ENCODE measurements around the gene CYS1. TPM values are rescaled to one million over a fixed set of nuclear protein-coding genes. Genes with fewer than 3 reads are reported as not detected.

Gene CYS1
- total RNA-seq, 2 donors from 2014 or later, result not detected

DNA sequence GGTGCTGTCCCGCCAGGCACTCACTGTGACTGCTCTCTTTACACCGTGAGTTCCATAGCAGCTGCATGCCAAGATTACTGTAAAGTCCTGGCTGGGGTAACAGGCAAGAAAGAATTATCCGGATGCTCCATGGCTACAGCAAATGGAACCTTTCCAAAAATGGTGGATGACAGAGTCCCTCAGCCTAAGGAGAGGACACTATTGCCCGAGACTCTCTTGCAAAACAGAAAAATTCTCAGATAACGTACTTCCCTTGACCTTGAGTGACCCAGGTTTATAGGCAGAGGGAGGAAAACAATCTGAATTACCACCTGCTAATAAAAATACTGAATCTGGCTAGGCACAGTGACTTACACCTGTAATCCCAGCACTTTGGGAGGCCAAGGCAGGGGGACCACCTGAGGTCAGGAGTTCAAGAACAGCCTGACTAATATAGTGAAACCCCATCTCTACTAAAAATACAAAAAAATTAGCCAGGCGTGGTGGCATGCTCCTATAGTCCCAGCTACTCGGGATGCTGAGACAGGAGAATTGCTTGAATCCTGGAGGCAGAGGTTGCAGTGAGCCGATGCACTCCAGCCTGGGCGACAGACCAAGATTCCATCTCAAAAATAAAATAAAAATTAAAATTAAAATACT is 4.5 kb downstream of the CYS1 start:
- Mint-ChIP-seq H3K4me3 (no peak overlapping the region), H3K27ac (no peak overlapping the region), H3K27me3 (peaks cover 64% of the 10 kb centered on the region), H3K4me1 (peaks cover 25% of the 10 kb centered on the region), H3K36me3 (ENCODE audit: low read depth) (peaks cover 5% of the 10 kb centered on the region)
- H3K9me3 ChIP-seq (ENCODE audit: control insufficient read depth, low read length, poor library complexity, severe bottlenecking), result no peaks in the 10 kb centered on the region
- ATAC-seq (no peak), DNase-seq (no peak)

DNA sequence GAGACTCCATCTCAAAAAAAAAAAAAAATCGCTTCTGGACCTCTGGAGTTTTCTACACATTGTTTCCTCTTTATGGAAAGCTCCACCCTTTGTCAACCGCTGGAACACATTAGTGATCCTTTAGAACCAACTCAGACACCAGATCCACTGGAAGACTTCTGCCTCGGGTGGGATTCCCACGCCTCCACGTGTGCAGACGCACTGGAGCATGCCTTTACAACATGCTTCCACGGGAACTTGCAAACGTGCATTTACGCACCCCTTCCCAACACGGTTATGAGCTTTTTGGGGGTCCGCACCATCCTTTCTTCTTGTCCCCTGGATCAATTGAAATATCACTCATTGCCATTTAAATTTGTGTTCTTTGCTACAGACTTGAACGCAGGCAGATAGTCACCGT is 5.1 kb downstream of the CYS1 start:
- Mint-ChIP-seq H3K4me3 (no peak overlapping the region), H3K36me3 (ENCODE audit: low read depth) (peaks cover 5% of the 10 kb centered on the region), H3K27ac (no peak overlapping the region), H3K4me1 (peaks cover 25% of the 10 kb centered on the region), H3K27me3 (peaks cover 64% of the 10 kb centered on the region)
- ATAC-seq (no peak), DNase-seq (no peak)
- no peaks in the 10 kb centered on the region for H3K9me3 ChIP-seq (ENCODE audit: control insufficient read depth, low read length, poor library complexity, severe bottlenecking)

DNA sequence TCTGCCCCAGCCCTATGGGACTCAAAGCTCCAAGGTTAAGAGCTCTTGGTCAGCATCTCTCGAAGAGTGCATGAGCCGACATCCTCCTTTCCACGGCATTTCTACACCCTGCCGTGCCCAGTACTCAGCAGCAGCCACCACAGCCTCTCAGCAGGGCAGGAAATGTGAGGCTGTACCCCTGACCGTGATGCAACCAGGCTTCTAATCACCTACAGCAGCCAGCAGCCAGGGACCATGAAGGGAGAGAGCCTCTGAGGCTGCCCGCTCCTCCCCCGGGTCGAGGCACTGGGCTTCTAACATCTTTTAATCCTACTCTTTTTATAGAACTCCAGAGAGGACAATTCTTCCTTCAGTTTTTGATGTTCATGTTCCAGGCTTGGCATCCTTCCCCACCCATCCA is 6.5 kb downstream of the CYS1 start:
- ATAC-seq, result no peak
- no peak overlapping the region for H3K27ac Mint-ChIP-seq
- no peak for DNase-seq
- peaks cover 5% of the 10 kb centered on the region for H3K36me3 Mint-ChIP-seq (ENCODE audit: low read depth)
- peaks cover 20% of the 10 kb centered on the region for H3K4me1 Mint-ChIP-seq
- no peaks in the 10 kb centered on the region for H3K9me3 ChIP-seq (ENCODE audit: control insufficient read depth, low read length, poor library complexity, severe bottlenecking)
- H3K4me3 Mint-ChIP-seq, result no peak overlapping the region
- peaks cover 57% of the 10 kb centered on the region for H3K27me3 Mint-ChIP-seq

- ATAC-seq (peak; percentile 94), DNase-seq (peak; percentile 49 to 71 (median 58))
- H3K4me3 Mint-ChIP-seq, result no peak overlapping the region
- H3K9me3 ChIP-seq (ENCODE audit: control insufficient read depth, low read length, poor library complexity, severe bottlenecking), result no peaks in the 10 kb centered on the region
- peaks cover 17% of the 10 kb centered on the region for H3K4me1 Mint-ChIP-seq
- H3K27ac Mint-ChIP-seq, result no peak overlapping the region
- H3K36me3 Mint-ChIP-seq (ENCODE audit: low read depth), result peaks cover 5% of the 10 kb centered on the region
- H3K27me3 Mint-ChIP-seq, result peaks cover 49% of the 10 kb centered on the region
Measured at GRCh38 chr2:10072656-10073480, 7.3 kb downstream of the CYS1 start.

DNA sequence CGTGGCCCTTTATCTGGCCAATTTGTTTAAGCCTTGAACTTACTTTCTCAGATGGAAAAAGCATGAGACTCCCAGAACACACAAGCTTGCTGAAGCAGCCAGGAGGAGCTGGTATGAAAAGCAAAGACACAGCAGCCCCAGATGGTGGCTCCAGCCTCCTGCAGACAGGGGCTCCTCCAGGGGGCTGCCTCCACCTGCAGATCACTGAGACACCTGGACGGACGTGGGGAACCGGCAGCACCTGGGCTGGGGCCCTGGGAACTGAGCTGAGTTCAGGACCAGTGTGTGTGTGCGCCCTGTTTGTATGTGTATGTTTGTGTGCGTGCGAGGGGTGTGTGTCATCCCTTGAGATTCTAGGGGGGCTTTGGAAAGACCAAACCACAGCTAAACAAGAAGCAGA is 8.6 kb downstream of the CYS1 start:
- DNase-seq (no peak), ATAC-seq (no peak)
- peaks cover 4% of the 10 kb centered on the region for H3K36me3 Mint-ChIP-seq (ENCODE audit: low read depth)

GRCh38 chr2:10071176-10071575 is 9.0 kb downstream of the CYS1 start:
- ATAC-seq (no peak), DNase-seq (no peak)
- Mint-ChIP-seq H3K36me3 (ENCODE audit: low read depth) (peaks cover under 1% of the 10 kb centered on the region), H3K4me1 (peaks cover 8% of the 10 kb centered on the region), H3K27me3 (peaks cover 32% of the 10 kb centered on the region), H3K27ac (no peak overlapping the region), H3K4me3 (no peak overlapping the region)
- H3K9me3 ChIP-seq (ENCODE audit: control insufficient read depth, low read length, poor library complexity, severe bottlenecking), result no peaks in the 10 kb centered on the region

More for the DNA sequence above, 8.6 kb downstream of the CYS1 start:
- no peaks in the 10 kb centered on the region for H3K9me3 ChIP-seq (ENCODE audit: control insufficient read depth, low read length, poor library complexity, severe bottlenecking)
- Mint-ChIP-seq H3K4me1 (peaks cover 12% of the 10 kb centered on the region), H3K27ac (no peak overlapping the region), H3K27me3 (peaks cover 36% of the 10 kb centered on the region), H3K4me3 (no peak overlapping the region)

GRCh38 chr2:10067881-10068280 is 12.3 kb downstream of the CYS1 start:
- ATAC-seq (no peak), DNase-seq (no peak)
- peaks cover 7% of the 10 kb centered on the region for H3K27me3 Mint-ChIP-seq
- no peak overlapping the region for H3K27ac Mint-ChIP-seq
- no peaks in the 10 kb centered on the region for H3K9me3 ChIP-seq (ENCODE audit: control insufficient read depth, low read length, poor library complexity, severe bottlenecking)
- no peak overlapping the region for H3K4me3 Mint-ChIP-seq
- peaks cover 10% of the 10 kb centered on the region for H3K4me1 Mint-ChIP-seq
- no peaks in the 10 kb centered on the region for H3K36me3 Mint-ChIP-seq (ENCODE audit: low read depth)

- Mint-ChIP-seq H3K27me3 (peaks cover 1% of the 10 kb centered on the region), H3K4me1 (peaks cover 4% of the 10 kb centered on the region), H3K27ac (no peak overlapping the region), H3K36me3 (ENCODE audit: low read depth) (no peaks in the 10 kb centered on the region), H3K4me3 (no peak overlapping the region)
- no peak for DNase-seq
- ATAC-seq, result no peak
- no peaks in the 10 kb centered on the region for H3K9me3 ChIP-seq (ENCODE audit: control insufficient read depth, low read length, poor library complexity, severe bottlenecking)
Measured at GRCh38 chr2:10067330-10067729, 12.9 kb downstream of the CYS1 start.

GRCh38 chr2:10065773-10066055 is 14.5 kb downstream of the CYS1 start:
- ATAC-seq (no peak), DNase-seq (no peak)
- peaks cover 6% of the 10 kb centered on the region for H3K4me1 Mint-ChIP-seq
- H3K9me3 ChIP-seq (ENCODE audit: control insufficient read depth, low read length, poor library complexity, severe bottlenecking), result no peaks in the 10 kb centered on the region
- no peaks in the 10 kb centered on the region for H3K36me3 Mint-ChIP-seq (ENCODE audit: low read depth)
- no peak overlapping the region for H3K27ac Mint-ChIP-seq
- no peaks in the 10 kb centered on the region for H3K27me3 Mint-ChIP-seq
- H3K4me3 Mint-ChIP-seq, result no peak overlapping the region

- no peaks in the 10 kb centered on the region for H3K9me3 ChIP-seq (ENCODE audit: control insufficient read depth, low read length, poor library complexity, severe bottlenecking)
- Mint-ChIP-seq H3K4me3 (no peak overlapping the region), H3K4me1 (peaks cover 6% of the 10 kb centered on the region), H3K36me3 (ENCODE audit: low read depth) (no peaks in the 10 kb centered on the region), H3K27ac (no peak overlapping the region), H3K27me3 (no peaks in the 10 kb centered on the region)
- ATAC-seq, result no peak
- no peak for DNase-seq
Measured at GRCh38 chr2:10064932-10065772, 15.1 kb downstream of the CYS1 start.

DNA sequence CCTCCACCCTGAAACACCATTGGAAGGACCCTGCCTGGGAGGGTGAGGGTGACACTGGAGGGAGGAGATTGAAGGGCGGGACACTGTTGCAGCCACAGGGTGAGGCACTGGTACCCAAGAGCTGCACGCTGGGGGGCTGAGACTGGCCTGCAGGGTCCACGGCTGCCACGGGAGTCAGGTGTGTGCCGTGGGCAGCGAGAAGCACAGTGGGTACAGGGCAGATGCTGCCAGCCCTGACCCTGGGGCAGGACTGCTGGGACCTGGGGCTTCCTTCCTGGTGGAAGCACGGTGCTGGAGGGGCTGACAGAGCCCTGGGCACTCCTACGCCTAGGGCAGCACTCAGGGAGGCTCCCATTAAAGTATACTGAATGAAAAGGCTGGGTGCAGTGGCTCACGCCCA is 16.6 kb downstream of the CYS1 start:
- Mint-ChIP-seq H3K36me3 (ENCODE audit: low read depth) (no peaks in the 10 kb centered on the region), H3K4me1 (peaks cover 6% of the 10 kb centered on the region), H3K27me3 (no peaks in the 10 kb centered on the region), H3K27ac (no peak overlapping the region), H3K4me3 (no peak overlapping the region)
- H3K9me3 ChIP-seq (ENCODE audit: control insufficient read depth, low read length, poor library complexity, severe bottlenecking), result no peaks in the 10 kb centered on the region
- no peak for ATAC-seq
- DNase-seq, result no peak

DNA sequence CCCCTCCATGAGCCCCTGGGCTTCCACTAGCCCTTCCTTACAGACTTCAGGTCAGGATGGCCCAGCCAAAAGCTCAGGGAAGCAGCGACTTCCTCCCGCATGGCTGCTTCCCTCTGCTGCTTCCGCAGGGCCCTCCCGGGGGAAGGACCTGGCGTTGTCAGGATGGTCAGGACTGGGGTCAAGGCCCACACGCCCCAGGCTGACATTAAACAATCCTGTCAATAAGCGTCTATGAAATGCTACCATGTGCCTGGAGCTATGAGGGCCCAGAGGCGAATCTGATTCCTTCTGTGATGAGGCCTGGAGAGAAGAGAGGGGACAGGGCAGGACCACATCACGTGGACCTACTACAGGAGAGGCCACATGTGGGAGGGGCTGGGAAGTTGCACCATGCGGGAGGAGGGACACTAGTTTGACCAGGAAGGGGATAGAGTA is 17.3 kb downstream of the CYS1 start:
- Mint-ChIP-seq H3K27me3 (no peaks in the 10 kb centered on the region), H3K4me3 (no peak overlapping the region), H3K36me3 (ENCODE audit: low read depth) (no peaks in the 10 kb centered on the region), H3K27ac (no peak overlapping the region), H3K4me1 (peaks cover 6% of the 10 kb centered on the region)
- DNase-seq, result no peak
- no peak for ATAC-seq
- no peaks in the 10 kb centered on the region for H3K9me3 ChIP-seq (ENCODE audit: control insufficient read depth, low read length, poor library complexity, severe bottlenecking)

- H3K27me3 Mint-ChIP-seq, result no peaks in the 10 kb centered on the region
- no peak overlapping the region for H3K4me3 Mint-ChIP-seq
- H3K27ac Mint-ChIP-seq, result no peak overlapping the region
- ATAC-seq (no peak), DNase-seq (no peak)
- peaks cover 8% of the 10 kb centered on the region for H3K4me1 Mint-ChIP-seq
- no peaks in the 10 kb centered on the region for H3K36me3 Mint-ChIP-seq (ENCODE audit: low read depth)
- H3K9me3 ChIP-seq (ENCODE audit: control insufficient read depth, low read length, poor library complexity, severe bottlenecking), result no peaks in the 10 kb centered on the region
Measured at GRCh38 chr2:10061221-10061925, 18.8 kb downstream of the CYS1 start.

All from T-helper 17 cell (primary cell).